HUES6 (cell line): ENCODE results near the gene TXLNB.
"Not testable (repeated sequence)": the region's sequence is repeated elsewhere in the genome, so short reads cannot be mapped to it uniquely, and the experiment has no call there.

Experiments used
- H3K27ac ChIP-seq: 2 replicates; pipeline ENCODE4 v1.7.0; 2013; ENCODE audit warnings: low read depth, mild to moderate bottlenecking, low read length, inconsistent platforms
- H3K27me3 ChIP-seq: 2 replicates; pipeline ENCODE4 v1.6.1; 2013; ENCODE audit warnings: low read length; ENCODE audit not compliant: control insufficient read depth, insufficient read depth
- H3K36me3 ChIP-seq: 2 replicates; pipeline ENCODE4 v1.6.1; 2013; ENCODE audit warnings: low read length; ENCODE audit not compliant: control insufficient read depth, insufficient read depth
- H3K4me1 ChIP-seq: 2 replicates; pipeline ENCODE4 v1.6.1; 2013; ENCODE audit warnings: low read length; ENCODE audit not compliant: control insufficient read depth, insufficient read depth
- H3K4me3 ChIP-seq: 2 replicates; pipeline ENCODE4 v1.5.1; 2013; ENCODE audit warnings: low read depth, low read length
- H3K9ac ChIP-seq: one replicate; pipeline ENCODE4 v1.6.1; 2013; ENCODE audit warnings: mild to moderate bottlenecking, low read length
- H3K9me3 ChIP-seq: 2 replicates; pipeline ENCODE4 v1.6.1; 2013; ENCODE audit warnings: low read depth, low read length; ENCODE audit not compliant: control insufficient read depth, insufficient read depth

TXLNB gene

DNA sequence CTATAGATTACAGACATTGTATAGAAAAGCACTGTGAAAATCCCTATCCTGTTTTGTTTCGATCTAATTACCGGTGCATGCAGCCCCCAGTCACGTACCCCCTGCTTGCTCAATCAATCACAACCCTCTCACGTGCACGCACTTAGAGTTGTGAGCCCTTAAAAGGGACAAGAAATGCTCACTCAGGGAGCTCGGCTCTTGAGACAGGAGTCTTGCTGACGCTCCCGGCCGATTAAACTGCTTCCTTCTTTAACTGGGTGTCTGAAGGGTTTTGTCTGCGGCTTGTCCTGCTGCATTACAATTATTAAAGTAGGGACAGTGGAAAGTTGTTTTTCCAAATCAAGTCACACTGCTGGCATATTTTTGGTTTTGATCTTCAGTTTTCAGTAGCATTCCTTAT, 2.6 kb downstream of the TXLNB start:
- Histone ChIP-seq H3K27me3 (no peaks in the 10 kb centered on the region), H3K9me3 (peaks cover 3% of the 10 kb centered on the region; the same call in 1 of the 2 replicates), H3K27ac (no peak overlapping the region), H3K36me3 (no peaks in the 10 kb centered on the region), H3K4me1 (peaks cover 7% of the 10 kb centered on the region), H3K4me3 (no peak overlapping the region), H3K9ac (no peak overlapping the region)

DNA sequence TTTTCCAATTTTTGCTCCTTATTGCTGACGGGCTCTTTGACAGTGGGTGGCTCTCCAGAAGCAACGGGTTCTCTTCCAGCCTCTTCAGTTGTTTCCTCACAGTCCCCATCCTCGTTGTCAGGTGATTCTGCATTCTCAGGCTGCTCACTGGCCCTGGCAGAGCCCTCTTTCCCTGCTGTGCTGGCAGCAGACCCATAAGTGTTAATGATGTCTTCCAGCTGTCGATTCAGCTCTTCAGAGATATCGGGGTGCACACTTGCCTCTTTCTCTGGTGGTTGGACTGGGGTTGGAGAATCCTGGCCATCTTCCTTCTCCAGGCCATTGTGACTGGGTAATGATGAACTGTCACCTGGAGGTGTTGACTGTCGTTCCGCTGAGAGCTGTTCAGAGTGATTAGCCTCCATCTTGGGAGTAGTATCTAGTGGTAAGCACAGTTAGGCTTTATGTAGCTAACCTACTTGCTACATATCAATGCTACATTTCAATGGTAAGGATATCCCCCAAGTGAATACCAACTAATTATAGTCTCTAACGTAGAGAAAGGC, 3.2 kb downstream of the TXLNB start:
- Histone ChIP-seq H3K36me3 (no peaks in the 10 kb centered on the region), H3K9ac (no peak overlapping the region), H3K27me3 (no peaks in the 10 kb centered on the region), H3K4me3 (no peak overlapping the region), H3K27ac (no peak overlapping the region), H3K4me1 (peaks cover 7% of the 10 kb centered on the region), H3K9me3 (peaks cover 3% of the 10 kb centered on the region; the same call in 1 of the 2 replicates)

DNA sequence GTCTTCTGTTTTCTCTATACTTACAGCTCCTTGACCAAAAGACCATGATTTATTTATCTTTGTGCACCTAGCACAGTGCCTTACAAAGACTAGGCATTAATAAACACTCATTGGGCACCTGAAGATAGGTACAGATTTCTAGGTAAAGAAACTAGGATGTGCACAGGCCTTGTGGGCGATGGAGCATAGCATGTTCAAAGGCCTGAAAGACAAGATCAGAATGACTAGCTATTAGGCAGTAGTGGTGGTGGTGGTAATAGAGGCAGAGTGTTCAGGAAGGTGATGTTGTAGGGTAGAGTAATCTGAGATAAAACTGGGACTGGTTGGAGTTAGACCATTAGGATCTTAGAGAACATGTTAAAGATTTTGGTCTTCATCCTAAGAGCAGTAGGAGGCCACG, 3.9 kb downstream of the TXLNB start:
- Histone ChIP-seq H3K4me1 (peaks cover 7% of the 10 kb centered on the region), H3K27me3 (no peaks in the 10 kb centered on the region), H3K9ac (no peak overlapping the region)

DNA sequence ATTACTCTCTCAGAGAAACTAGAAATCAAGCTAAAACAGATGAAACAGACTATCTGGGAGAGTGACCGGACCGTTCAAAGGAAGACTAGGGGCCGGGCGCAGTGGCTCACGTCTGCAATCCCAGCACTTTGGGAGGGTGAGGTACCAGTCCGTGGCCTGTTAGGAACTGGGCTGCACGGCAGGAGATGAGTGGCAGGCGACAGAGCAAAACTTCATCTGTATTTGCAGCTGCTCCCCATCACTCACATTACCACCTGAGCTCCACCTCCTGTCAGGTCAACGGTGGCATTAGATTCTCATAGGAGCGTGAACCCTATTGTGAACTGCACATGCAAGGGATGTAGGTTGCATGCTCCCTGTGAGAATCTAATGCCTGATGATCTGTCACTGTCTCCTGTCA, 5.4 kb downstream of the TXLNB start:
- H3K27ac ChIP-seq, H3K9me3 ChIP-seq, H3K9ac ChIP-seq, H3K4me3 ChIP-seq, H3K36me3 ChIP-seq, H3K27me3 ChIP-seq, H3K4me1 ChIP-seq: not testable (repeated sequence)

More for the DNA sequence above, 3.9 kb downstream of the TXLNB start:
- Histone ChIP-seq H3K4me3 (no peak overlapping the region), H3K36me3 (no peaks in the 10 kb centered on the region), H3K9me3 (peaks cover 3% of the 10 kb centered on the region; the same call in 1 of the 2 replicates), H3K27ac (no peak overlapping the region)

DNA sequence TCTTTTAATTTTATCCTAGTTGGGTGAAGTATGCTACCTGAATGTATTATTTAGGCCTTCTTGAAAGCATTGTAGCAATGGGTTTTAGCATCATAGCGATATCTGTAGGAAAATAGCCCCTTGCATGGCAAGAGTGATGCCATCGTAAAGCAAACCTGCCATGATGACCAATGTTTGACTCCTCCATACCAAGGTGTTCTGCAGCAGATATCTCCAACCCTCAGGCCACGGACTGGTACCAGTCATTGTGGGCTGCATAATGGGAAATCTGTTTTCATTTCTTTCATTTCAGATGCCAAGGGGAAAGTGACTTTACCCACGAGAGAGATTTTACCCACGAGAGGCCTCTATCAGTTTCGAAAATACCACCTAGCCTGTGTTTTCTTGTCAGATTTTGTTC, 6.2 kb downstream of the TXLNB start:
- H3K9me3 ChIP-seq, result peaks cover 3% of the 10 kb centered on the region; the same call in 1 of the 2 replicates
- H3K4me3 ChIP-seq, result no peak overlapping the region
- no peaks in the 10 kb centered on the region for H3K4me1 ChIP-seq
- no peak overlapping the region for H3K9ac ChIP-seq
- no peaks in the 10 kb centered on the region for H3K27me3 ChIP-seq
- no peak overlapping the region for H3K27ac ChIP-seq
- H3K36me3 ChIP-seq, result no peaks in the 10 kb centered on the region

DNA sequence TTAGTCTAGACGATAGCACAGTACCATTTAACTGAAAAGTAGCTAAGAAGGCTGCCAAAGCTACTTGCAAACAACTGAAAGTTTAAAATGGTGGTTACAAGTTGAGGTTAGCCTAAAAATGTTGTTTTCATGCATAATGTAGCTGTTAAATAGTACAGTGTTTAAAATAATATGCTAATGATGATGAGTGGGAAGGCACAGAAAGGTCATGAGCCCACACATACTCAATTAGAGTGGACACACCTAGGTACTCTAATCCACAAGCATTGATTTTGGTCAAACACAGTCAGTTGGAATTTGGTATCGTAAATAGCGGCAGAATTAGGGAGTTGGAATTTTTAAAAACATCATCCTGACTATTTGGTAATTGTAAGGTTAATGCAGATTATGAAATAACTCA, 7.0 kb downstream of the TXLNB start:
- Histone ChIP-seq H3K27ac (no peak overlapping the region), H3K36me3 (no peaks in the 10 kb centered on the region), H3K9ac (no peak overlapping the region), H3K4me3 (no peak overlapping the region), H3K27me3 (no peaks in the 10 kb centered on the region), H3K9me3 (peaks cover 3% of the 10 kb centered on the region; the same call in 1 of the 2 replicates), H3K4me1 (no peaks in the 10 kb centered on the region)

DNA sequence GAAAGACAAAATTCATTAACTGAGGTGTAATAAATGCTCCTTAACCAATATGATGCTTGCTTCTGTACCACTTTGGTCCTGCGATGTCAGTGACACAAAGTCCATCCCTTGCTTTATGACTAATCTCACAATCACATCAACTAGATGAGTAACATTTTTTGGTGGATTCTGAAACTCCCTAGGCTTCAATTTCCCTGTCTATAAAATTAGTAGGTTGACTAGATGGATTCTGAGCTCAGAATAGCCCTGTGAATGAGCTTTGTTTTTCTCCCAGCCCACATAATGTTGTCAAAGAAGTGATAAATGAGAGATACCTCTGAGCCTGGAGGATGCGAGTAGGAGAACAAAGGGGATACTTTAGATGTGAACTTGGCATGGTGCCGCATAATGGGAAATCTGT, 9.1 kb downstream of the TXLNB start:
- Histone ChIP-seq H3K4me1 (no peaks in the 10 kb centered on the region), H3K36me3 (no peaks in the 10 kb centered on the region), H3K9ac (no peak overlapping the region), H3K4me3 (no peak overlapping the region), H3K27ac (no peak overlapping the region), H3K27me3 (no peaks in the 10 kb centered on the region), H3K9me3 (peaks cover 3% of the 10 kb centered on the region; the same call in 1 of the 2 replicates)

DNA sequence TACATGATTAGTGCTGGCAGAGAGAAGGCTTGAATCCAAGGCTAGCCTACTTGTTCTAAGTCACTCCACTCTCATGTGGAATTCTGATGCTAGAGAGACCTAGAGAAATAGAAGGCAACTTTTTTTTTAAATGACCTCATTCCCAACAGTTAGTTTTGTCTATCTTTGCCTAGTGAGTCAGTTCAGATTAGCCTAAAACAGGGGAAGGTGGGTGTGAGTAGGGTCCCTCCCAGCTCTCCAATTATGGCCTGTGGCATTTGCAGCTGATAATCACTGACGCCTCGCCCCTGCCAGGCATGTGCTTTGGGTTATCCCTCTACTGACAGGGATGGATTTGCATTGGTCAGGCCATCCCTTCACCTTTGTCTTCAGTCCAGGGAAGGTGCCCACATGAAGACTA, 13.6 kb downstream of the TXLNB start:
- Histone ChIP-seq H3K36me3 (no peaks in the 10 kb centered on the region), H3K9ac (no peak overlapping the region), H3K4me1 (no peaks in the 10 kb centered on the region)

DNA sequence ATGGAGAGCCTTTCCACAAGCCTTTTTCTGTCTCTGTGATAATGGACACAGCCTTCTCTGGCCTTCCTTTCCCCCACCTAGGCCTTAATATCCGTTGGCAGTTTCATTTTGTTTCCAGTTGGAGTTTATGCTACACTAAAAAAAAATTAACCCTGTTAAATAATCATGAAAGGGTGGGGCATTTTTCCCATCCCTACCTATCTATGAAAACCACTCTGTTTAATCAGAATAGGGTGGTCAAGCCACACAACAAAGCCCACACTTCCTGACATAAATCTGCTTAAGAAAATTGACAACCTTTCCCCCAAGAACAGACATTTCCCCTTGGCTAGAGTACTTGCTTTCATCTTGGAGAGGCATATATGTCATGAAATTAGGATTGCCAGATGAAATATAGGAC, 14.2 kb downstream of the TXLNB start:
- H3K9me3 ChIP-seq, result no peaks in the 10 kb centered on the region
- H3K4me3 ChIP-seq, result no peak overlapping the region
- no peak overlapping the region for H3K27ac ChIP-seq
- H3K36me3 ChIP-seq, result no peaks in the 10 kb centered on the region
- no peaks in the 10 kb centered on the region for H3K4me1 ChIP-seq
- no peaks in the 10 kb centered on the region for H3K27me3 ChIP-seq
- H3K9ac ChIP-seq, result no peak overlapping the region

More for the DNA sequence above, 13.6 kb downstream of the TXLNB start:
- no peaks in the 10 kb centered on the region for H3K27me3 ChIP-seq
- no peak overlapping the region for H3K4me3 ChIP-seq
- H3K27ac ChIP-seq, result no peak overlapping the region
- no peaks in the 10 kb centered on the region for H3K9me3 ChIP-seq

DNA sequence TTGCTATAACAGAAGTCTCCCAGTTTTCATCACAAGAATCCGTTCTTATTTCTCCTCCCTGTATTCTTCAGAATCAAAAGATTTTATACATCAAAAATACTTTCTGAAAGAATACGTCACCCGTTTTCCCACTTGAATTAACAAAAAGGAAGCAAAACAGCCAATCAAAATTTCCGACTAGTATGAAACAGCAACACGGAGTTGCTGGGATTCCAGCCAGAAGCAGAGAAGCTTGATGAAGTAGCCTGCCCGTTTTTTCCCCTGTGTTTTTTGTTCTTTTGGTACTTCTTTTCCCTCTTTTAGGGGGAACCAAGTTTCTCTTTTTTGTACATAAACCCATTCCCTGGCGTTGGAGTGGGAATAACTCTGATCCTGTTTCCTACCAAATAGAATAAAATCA, 14.6 kb downstream of the TXLNB start:
- Histone ChIP-seq H3K9ac (no peak overlapping the region), H3K27me3 (no peaks in the 10 kb centered on the region), H3K4me1 (no peaks in the 10 kb centered on the region), H3K4me3 (no peak overlapping the region), H3K27ac (no peak overlapping the region), H3K36me3 (no peaks in the 10 kb centered on the region), H3K9me3 (no peaks in the 10 kb centered on the region)

DNA sequence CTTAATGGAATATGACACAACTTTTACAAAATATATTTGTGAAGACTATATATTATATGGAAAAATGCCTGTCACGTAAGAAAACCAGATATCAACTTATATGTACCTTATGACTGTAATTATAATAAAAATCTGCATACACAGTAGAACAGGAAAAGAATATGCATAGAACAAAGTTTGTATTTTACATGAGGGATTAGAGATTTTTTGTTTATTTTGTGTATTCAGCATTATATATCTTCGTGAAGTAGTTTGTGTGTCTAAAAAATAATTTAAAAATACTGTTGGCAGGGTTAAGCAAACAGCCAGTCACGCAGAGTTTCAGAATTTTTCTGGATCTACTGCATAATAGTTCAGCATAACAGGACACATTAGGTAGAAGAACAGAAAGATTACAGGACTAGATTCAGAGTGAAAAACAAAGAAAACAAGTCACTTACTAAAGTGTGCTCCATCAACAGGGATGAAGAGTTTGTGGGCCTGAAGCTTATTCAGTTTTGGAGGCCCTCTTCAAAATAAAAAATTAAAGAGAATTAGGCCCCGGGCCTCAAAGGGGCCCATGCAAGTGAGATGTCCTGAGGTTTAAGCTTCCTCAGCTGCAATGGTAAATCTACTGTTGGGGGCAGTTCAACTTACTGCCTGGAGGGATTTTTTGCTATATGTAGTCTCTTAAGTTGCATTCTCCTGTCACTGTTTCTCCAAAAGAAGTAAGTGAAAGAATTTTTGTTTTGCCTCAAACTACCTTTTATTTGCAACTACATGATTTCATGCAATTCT, 16.3 kb downstream of the TXLNB start:
- H3K27ac ChIP-seq, result no peak overlapping the region
- no peak overlapping the region for H3K9ac ChIP-seq
- no peaks in the 10 kb centered on the region for H3K36me3 ChIP-seq
- H3K9me3 ChIP-seq, result no peaks in the 10 kb centered on the region
- H3K27me3 ChIP-seq, result no peaks in the 10 kb centered on the region
- no peaks in the 10 kb centered on the region for H3K4me1 ChIP-seq
- H3K4me3 ChIP-seq, result no peak overlapping the region
